Hematopoietic multipotent progenitor cell treated with erythropoietin and hydrocortisone succinate and interleukin-3 and kit ligand, for 17 days (in vitro differentiated cells): ENCODE data around the gene THAP4.
A peak's percentile ranks its signal among the peaks of the same experiment; 100 is the strongest.
"Not testable (repeated sequence)": the region's sequence is repeated elsewhere in the genome, so short reads cannot be mapped to it uniquely, and the experiment has no call there.

ENCODE experiments used
- DNase-seq: peaks from one replicate; pipeline ENCODE4 v3.0.0-alpha.2; 2015; ENCODE audit warnings: low spot score

The THAP4 gene

GRCh38 chr2:241612156-241613016 is 24.6 kb downstream of the THAP4 start:
- DNase-seq = no peak

- no peak for DNase-seq
Measured at GRCh38 chr2:241611062-241611461, 25.9 kb downstream of the THAP4 start.

GRCh38 chr2:241609859-241610793 is 26.8 kb downstream of the THAP4 start:
- DNase-seq = peak; percentile 88

- DNase-seq = no peak
Measured at GRCh38 chr2:241608881-241609280, 28.1 kb downstream of the THAP4 start.

- no peak for DNase-seq
Measured at GRCh38 chr2:241607162-241607885, 29.6 kb downstream of the THAP4 start.

GRCh38 chr2:241606186-241606585 is 30.8 kb downstream of the THAP4 start:
- DNase-seq = no peak

- DNase-seq = no peak
Measured at GRCh38 chr2:241603686-241604085, 33.3 kb downstream of the THAP4 start.

GRCh38 chr2:241602720-241603119 is 34.2 kb downstream of the THAP4 start:
- no peak for DNase-seq

GRCh38 chr2:241601841-241602240 is 35.1 kb downstream of the THAP4 start:
- DNase-seq = no peak

- no peak for DNase-seq
Measured at GRCh38 chr2:241599615-241600014, 37.3 kb downstream of the THAP4 start.

GRCh38 chr2:241598487-241598886 is 38.5 kb downstream of the THAP4 start:
- peak; percentile 25 for DNase-seq

- DNase-seq = no peak
Measured at GRCh38 chr2:241598061-241598460, 38.9 kb downstream of the THAP4 start.

GRCh38 chr2:241597561-241597960 is 39.4 kb downstream of the THAP4 start:
- DNase-seq = no peak

- no peak for DNase-seq
Measured at GRCh38 chr2:241595600-241596140, 41.3 kb downstream of the THAP4 start.

GRCh38 chr2:241593271-241593670 is 43.7 kb downstream of the THAP4 start:
- DNase-seq = no peak

GRCh38 chr2:241592126-241592845 is 44.7 kb downstream of the THAP4 start:
- DNase-seq = no peak

GRCh38 chr2:241590496-241591455 is 46.2 kb downstream of the THAP4 start:
- DNase-seq = not testable (repeated sequence)

- not testable (repeated sequence) for DNase-seq
Measured at GRCh38 chr2:241589863-241590262, 47.1 kb downstream of the THAP4 start.

- DNase-seq = no peak
Measured at GRCh38 chr2:241586564-241587264, 50.2 kb downstream of the THAP4 start.
